ENCODE data around the gene BFAR.

GRCh38 chr16:14611660-14612059 lies 21.1 kb upstream of the BFAR start:
- TF ChIP-seq, protein P1, sequence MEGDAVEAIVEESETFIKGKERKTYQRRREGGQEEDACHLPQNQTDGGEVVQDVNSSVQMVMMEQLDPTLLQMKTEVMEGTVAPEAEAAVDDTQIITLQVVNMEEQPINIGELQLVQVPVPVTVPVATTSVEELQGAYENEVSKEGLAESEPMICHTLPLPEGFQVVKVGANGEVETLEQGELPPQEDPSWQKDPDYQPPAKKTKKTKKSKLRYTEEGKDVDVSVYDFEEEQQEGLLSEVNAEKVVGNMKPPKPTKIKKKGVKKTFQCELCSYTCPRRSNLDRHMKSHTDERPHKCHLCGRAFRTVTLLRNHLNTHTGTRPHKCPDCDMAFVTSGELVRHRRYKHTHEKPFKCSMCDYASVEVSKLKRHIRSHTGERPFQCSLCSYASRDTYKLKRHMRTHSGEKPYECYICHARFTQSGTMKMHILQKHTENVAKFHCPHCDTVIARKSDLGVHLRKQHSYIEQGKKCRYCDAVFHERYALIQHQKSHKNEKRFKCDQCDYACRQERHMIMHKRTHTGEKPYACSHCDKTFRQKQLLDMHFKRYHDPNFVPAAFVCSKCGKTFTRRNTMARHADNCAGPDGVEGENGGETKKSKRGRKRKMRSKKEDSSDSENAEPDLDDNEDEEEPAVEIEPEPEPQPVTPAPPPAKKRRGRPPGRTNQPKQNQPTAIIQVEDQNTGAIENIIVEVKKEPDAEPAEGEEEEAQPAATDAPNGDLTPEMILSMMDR (IDR thresholded peaks at IDR 0.05; ENCODE audit: insufficient read depth, low read length) = no peak
- no peak for TF ChIP-seq POLR2AphosphoS5 (IDR thresholded peaks at IDR 0.05; ENCODE audit: low read depth)
- TF ChIP-seq GABPA (IDR thresholded peaks at IDR 0.05; ENCODE audit: low read depth) = no peak
- TF ChIP-seq, protein P2, sequence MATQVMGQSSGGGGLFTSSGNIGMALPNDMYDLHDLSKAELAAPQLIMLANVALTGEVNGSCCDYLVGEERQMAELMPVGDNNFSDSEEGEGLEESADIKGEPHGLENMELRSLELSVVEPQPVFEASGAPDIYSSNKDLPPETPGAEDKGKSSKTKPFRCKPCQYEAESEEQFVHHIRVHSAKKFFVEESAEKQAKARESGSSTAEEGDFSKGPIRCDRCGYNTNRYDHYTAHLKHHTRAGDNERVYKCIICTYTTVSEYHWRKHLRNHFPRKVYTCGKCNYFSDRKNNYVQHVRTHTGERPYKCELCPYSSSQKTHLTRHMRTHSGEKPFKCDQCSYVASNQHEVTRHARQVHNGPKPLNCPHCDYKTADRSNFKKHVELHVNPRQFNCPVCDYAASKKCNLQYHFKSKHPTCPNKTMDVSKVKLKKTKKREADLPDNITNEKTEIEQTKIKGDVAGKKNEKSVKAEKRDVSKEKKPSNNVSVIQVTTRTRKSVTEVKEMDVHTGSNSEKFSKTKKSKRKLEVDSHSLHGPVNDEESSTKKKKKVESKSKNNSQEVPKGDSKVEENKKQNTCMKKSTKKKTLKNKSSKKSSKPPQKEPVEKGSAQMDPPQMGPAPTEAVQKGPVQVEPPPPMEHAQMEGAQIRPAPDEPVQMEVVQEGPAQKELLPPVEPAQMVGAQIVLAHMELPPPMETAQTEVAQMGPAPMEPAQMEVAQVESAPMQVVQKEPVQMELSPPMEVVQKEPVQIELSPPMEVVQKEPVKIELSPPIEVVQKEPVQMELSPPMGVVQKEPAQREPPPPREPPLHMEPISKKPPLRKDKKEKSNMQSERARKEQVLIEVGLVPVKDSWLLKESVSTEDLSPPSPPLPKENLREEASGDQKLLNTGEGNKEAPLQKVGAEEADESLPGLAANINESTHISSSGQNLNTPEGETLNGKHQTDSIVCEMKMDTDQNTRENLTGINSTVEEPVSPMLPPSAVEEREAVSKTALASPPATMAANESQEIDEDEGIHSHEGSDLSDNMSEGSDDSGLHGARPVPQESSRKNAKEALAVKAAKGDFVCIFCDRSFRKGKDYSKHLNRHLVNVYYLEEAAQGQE (IDR thresholded peaks at IDR 0.05; ENCODE audit: insufficient replicate concordance, low read depth) = no peak

All from HL-60 (cell line).